Measurements from ENCODE around the gene SKAP1.

GRCh38 chr17:48261297-48261880 is 168.6 kb downstream of the SKAP1 start:
- TF ChIP-seq THAP8 (CRISPR knock-in tag; IDR thresholded peaks at IDR 0.05; ENCODE audit: borderline replicate concordance) (no peak), CTCF (CRISPR knock-in tag; IDR thresholded peaks at IDR 0.05) (peak; percentile 55), ZBTB2 (CRISPR knock-in tag; IDR thresholded peaks at IDR 0.05; ENCODE audit: low read depth) (no peak)

Data from HepG2 (cell line).